HCEC 1CT (cell line): ENCODE data around the gene RPS6KA5.

Experiments used
- DNase-seq: peaks from one replicate; pipeline ENCODE4 v3.0.0-alpha.2; 2017

The RPS6KA5 gene

GRCh38 chr14:91021991-91022621 is 38.3 kb downstream of the RPS6KA5 start:
- DNase-seq, result no peak

- no peak for DNase-seq
These were observed 39.3 kb downstream of the RPS6KA5 start for GRCh38 chr14:91021115-91021514.

- DNase-seq, result no peak
These were observed 40.8 kb downstream of the RPS6KA5 start for GRCh38 chr14:91019673-91020072.

GRCh38 chr14:91018481-91018880 is 42.0 kb downstream of the RPS6KA5 start:
- no peak for DNase-seq

- DNase-seq, result no peak
These were observed 43.5 kb downstream of the RPS6KA5 start for GRCh38 chr14:91016800-91017410.

GRCh38 chr14:91015435-91015834 is 45.0 kb downstream of the RPS6KA5 start:
- DNase-seq, result no peak

- no peak for DNase-seq
These were observed 48.4 kb downstream of the RPS6KA5 start for GRCh38 chr14:91012045-91012444.

GRCh38 chr14:91010153-91010533 is 50.3 kb downstream of the RPS6KA5 start:
- DNase-seq, result no peak

- DNase-seq, result no peak
These were observed 50.8 kb downstream of the RPS6KA5 start for GRCh38 chr14:91009501-91010152.

- DNase-seq, result no peak
These were observed 51.6 kb downstream of the RPS6KA5 start for GRCh38 chr14:91008759-91009409.

- no peak for DNase-seq
These were observed 54.7 kb downstream of the RPS6KA5 start for GRCh38 chr14:91005716-91006115.

- DNase-seq, result no peak
These were observed 55.5 kb downstream of the RPS6KA5 start for GRCh38 chr14:91004987-91005386.

GRCh38 chr14:90999299-90999698 is 61.1 kb downstream of the RPS6KA5 start:
- DNase-seq, result no peak

- DNase-seq, result no peak
These were observed 63.5 kb downstream of the RPS6KA5 start for GRCh38 chr14:90996967-90997366.

- no peak for DNase-seq
These were observed 64.7 kb downstream of the RPS6KA5 start for GRCh38 chr14:90995785-90996184.

GRCh38 chr14:90993792-90994191 is 66.6 kb downstream of the RPS6KA5 start:
- DNase-seq, result no peak

- DNase-seq, result no peak
These were observed 68.6 kb downstream of the RPS6KA5 start for GRCh38 chr14:90991690-90992443.

- DNase-seq, result no peak
These were observed 70.3 kb downstream of the RPS6KA5 start for GRCh38 chr14:90990141-90990540.

- no peak for DNase-seq
These were observed 73.3 kb downstream of the RPS6KA5 start for GRCh38 chr14:90987140-90987539.

GRCh38 chr14:90986510-90986909 is 73.9 kb downstream of the RPS6KA5 start:
- no peak for DNase-seq

GRCh38 chr14:90985601-90986242 is 74.7 kb downstream of the RPS6KA5 start:
- DNase-seq, result no peak

- no peak for DNase-seq
These were observed 76.9 kb downstream of the RPS6KA5 start for GRCh38 chr14:90983560-90983959.

GRCh38 chr14:90981636-90982035 is 78.8 kb downstream of the RPS6KA5 start:
- no peak for DNase-seq
